CD14-positive monocyte (primary cell): ENCODE data around the gene TXNRD2. TPM values are rescaled to one million over a fixed set of nuclear protein-coding genes. Genes with fewer than 3 reads are reported as not detected.

Source experiments
- DNase-seq, 3 donors: peaks; one replicate each; pipeline ENCODE4 v3.0.0-alpha.2; 2011 to 2022
- H2AFZ ChIP-seq: 2 replicates; pipeline ENCODE4 v1.6.0; 2012; ENCODE audit warnings: mild to moderate bottlenecking, low read depth, low read length, inconsistent platforms; ENCODE audit not compliant: insufficient read depth, poor library complexity, severe bottlenecking
- H3K27ac ChIP-seq, 2 donors: 1 replicate in 1 of 2; 2 replicates in 1 of 2; pipeline ENCODE4 v1.5.1; 2012 to 2013; ENCODE audit warnings: low read length in 2 of 2, control low read depth in 1 of 2, inconsistent platforms in 1 of 2, low read depth in 1 of 2, mild to moderate bottlenecking in 1 of 2
- H3K27me3 ChIP-seq, 2 donors: one replicate each; pipeline versions ENCODE4 v1.6.0 to v1.6.1; 2011 to 2013; ENCODE audit warnings: low read length in 2 of 2; ENCODE audit not compliant: control insufficient read depth in 2 of 2, insufficient read depth in 2 of 2
- H3K36me3 ChIP-seq, 2 donors: replicated peaks in 1 of 2; 1 replicate in 1 of 2; 2 replicates in 1 of 2; pipeline versions ENCODE4 v1.5.1 to v1.6.1; 2012 to 2013; ENCODE audit warnings: low read length in 2 of 2, control low read depth in 1 of 2, inconsistent platforms in 1 of 2, mild to moderate bottlenecking in 1 of 2; ENCODE audit not compliant: insufficient read depth in 2 of 2, control insufficient read depth in 1 of 2
- H3K4me1 ChIP-seq, 2 donors: 1 replicate in 1 of 2; 2 replicates in 1 of 2; pipeline versions ENCODE4 v1.5.1 to v1.6.1; 2012 to 2013; ENCODE audit warnings: low read length in 2 of 2, control low read depth in 1 of 2, inconsistent platforms in 1 of 2, mild to moderate bottlenecking in 1 of 2, moderate library complexity in 1 of 2; ENCODE audit not compliant: insufficient read depth in 2 of 2, control insufficient read depth in 1 of 2
- H3K4me2 ChIP-seq: replicated peaks from 2 replicates; pipeline ENCODE3; 2012; ENCODE audit warnings: low read length, moderate library complexity, mild to moderate bottlenecking; ENCODE audit not compliant: poor library complexity, severe bottlenecking; ENCODE audit errors: extremely low read depth
- H3K4me3 ChIP-seq, 3 experiments: fragments of 200-600 bp in 1 of 3; sonication (generic) in 1 of 3; replicated peaks in 1 of 3; 1 replicate in 2 of 3; 2 replicates in 1 of 3; pipeline ENCODE4 v1.5.1; 2011 to 2013; ENCODE audit warnings: low read length in 3 of 3, mild to moderate bottlenecking in 3 of 3, control low read depth in 2 of 3, low read depth in 2 of 3, inconsistent platforms in 1 of 3, moderate library complexity in 1 of 3
- H3K79me2 ChIP-seq: 2 replicates; pipeline ENCODE4 v1.6.0; 2012; ENCODE audit warnings: mild to moderate bottlenecking, control low read depth, inconsistent platforms, low read length, moderate library complexity; ENCODE audit not compliant: insufficient read depth
- H3K9ac ChIP-seq: 2 replicates; pipeline ENCODE4 v1.6.0; 2017; ENCODE audit warnings: low read length, mild to moderate bottlenecking; ENCODE audit not compliant: insufficient read depth, poor library complexity, severe bottlenecking
- H3K9me3 ChIP-seq, 2 donors: replicated peaks in 1 of 2; 1 replicate in 1 of 2; 2 replicates in 1 of 2; pipeline versions ENCODE4 v1.5.1 to v1.6.1; 2012 to 2013; ENCODE audit warnings: low read length in 2 of 2, control low read depth in 1 of 2; ENCODE audit not compliant: control insufficient read depth in 1 of 2, insufficient read depth in 1 of 2
- H4K20me1 ChIP-seq: 2 replicates; pipeline ENCODE4 v1.6.0; 2012; ENCODE audit warnings: mild to moderate bottlenecking, low read length, control low read depth, moderate library complexity; ENCODE audit not compliant: insufficient read depth
- H3K27ac Mint-ChIP-seq, 7 donors: one replicate each; pipeline ENCODE4 v1.8.0; 2020; ENCODE audit warnings: mild to moderate bottlenecking in 7 of 7, mixed read lengths in 7 of 7, moderate library complexity in 6 of 7, inconsistent platforms in 2 of 7
- H3K27me3 Mint-ChIP-seq, 3 donors: one replicate each; pipeline ENCODE4 v1.8.0; 2021 to 2022; ENCODE audit warnings: low read depth in 3 of 3, mild to moderate bottlenecking in 3 of 3, mixed read lengths in 3 of 3, moderate library complexity in 3 of 3, inconsistent platforms in 1 of 3
- H3K36me3 Mint-ChIP-seq, 2 donors: one replicate each; pipeline ENCODE4 v1.8.0; 2020; ENCODE audit warnings: mixed read lengths in 2 of 2, inconsistent platforms in 1 of 2, mild to moderate bottlenecking in 1 of 2
- H3K4me1 Mint-ChIP-seq: one replicate; pipeline ENCODE4 v1.8.0; 2020; ENCODE audit warnings: mild to moderate bottlenecking, mixed read lengths
- H3K4me3 Mint-ChIP-seq, 2 donors: one replicate each; pipeline ENCODE4 v1.8.0; 2020; ENCODE audit warnings: mild to moderate bottlenecking in 2 of 2, mixed read lengths in 2 of 2, moderate library complexity in 1 of 2
- H3K9me3 Mint-ChIP-seq, 7 donors: one replicate each; pipeline ENCODE4 v1.8.0; 2020 to 2022; ENCODE audit warnings: mixed read lengths in 7 of 7, mild to moderate bottlenecking in 6 of 7, moderate library complexity in 6 of 7, inconsistent platforms in 2 of 7
- WGBS: methylation state at CpG from one replicate; pipeline ENCODE4 v1.1.5; 2013; ENCODE audit warnings: missing lambda C conversion rate; ENCODE audit not compliant: insufficient coverage; 5-methylcytosine and 5-hydroxymethylcytosine counted together
- intact Hi-C, 2 donors: fragments of 100-400 bp; cut with micrococcal nuclease; formaldehyde crosslinking; loops; one replicate each; pipeline versions ENCODE4 v1.15.0 to v1.15.1; 2023
- polyA plus RNA-seq, 3 donors: library from polyadenylated mRNA; depleted of rRNA in 1 of 3; unstranded in 2 of 3; stranded (reverse) in 1 of 3; fragments of 300-500 nt in 2 of 3; fragments of >200 nt in 1 of 3; fragmentation: Illumina TruSeq in 2 of 3; gene quantifications; 1 replicate in 2 of 3; 2 replicates in 1 of 3; pipeline ENCODE4 v1.2.3, GENCODE V29; 2012 to 2021
- TF ChIP-seq, protein P1 (sequence below): fragments of 200-600 bp; IDR thresholded peaks from one replicate; pipeline ENCODE4 v1.8.0; 2022; ENCODE audit warnings: antibody characterized with exemption, mild to moderate bottlenecking

Gene TXNRD2
- polyA plus RNA-seq, 3 donors: 24.9 to 54.9 (median 30.8) TPM

DNA sequence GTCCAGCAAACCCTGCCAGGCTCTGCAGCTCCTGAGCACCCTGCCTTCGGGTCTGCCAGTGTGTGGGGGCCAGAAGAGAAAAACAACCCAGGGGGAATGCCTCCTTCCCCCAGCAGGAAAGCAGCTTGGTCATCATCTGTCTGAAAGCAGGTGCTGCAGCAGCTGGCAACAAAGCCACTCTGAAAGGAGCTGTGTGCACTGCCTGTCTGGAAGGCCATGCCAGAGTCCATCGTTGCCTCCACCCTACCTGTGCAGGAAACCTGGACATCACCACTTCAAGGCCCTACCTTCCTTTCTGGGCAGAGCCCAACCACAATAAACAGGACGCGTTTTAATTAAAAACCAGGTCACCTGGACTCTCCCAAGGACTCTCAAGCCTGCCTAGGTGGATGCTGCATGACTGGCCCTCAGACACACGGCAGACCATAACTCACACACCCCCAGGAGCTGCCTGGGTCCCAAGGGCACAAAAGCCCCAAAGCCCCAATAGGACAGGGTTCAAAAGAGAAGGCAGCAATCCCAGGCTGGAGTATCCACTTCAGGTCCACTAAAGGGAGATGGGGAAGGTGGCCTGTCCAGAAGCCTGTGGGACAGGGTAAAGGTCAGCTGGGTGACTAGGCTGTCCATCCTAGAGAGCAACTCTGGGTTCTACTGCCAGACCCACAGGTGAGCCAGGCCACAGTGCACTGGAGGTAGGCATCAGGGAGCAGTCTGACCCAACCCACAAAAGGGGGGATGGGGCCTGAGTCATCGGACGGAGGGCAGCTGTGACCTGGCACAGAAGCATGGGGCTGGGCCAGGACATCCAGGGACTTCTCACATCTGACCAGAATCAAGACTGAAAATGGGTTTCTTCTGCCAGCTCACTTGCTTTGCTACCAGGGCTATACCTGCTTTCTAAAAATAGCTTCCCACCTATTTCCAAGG lies 93.1 kb downstream of the TXNRD2 start:
- peaks cover 19 to 24% of the 10 kb centered on the region in 2 donors for H3K36me3 ChIP-seq
- DNase-seq: no peak
- H3K27me3 ChIP-seq: no peaks in the 10 kb centered on the region
- Mint-ChIP-seq H3K27me3 (peaks cover 1 to 2% (median 1%) of the 10 kb centered on the region in 3 donors), H3K36me3 (peaks cover 16 to 31% of the 10 kb centered on the region in 2 donors), H3K27ac (peak overlapping the region in 1 of 7 donors; percentile 13), H3K9me3 (peaks cover 0 to 7% (median 3%) of the 10 kb centered on the region in 7 donors), H3K4me1 (peaks cover 28% of the 10 kb centered on the region), H3K4me3 (no peak overlapping the region)
- H2AFZ ChIP-seq: no peak overlapping the region
- H3K27ac ChIP-seq: no peak overlapping the region
- H3K4me2 ChIP-seq: no peak overlapping the region
- peaks cover 25 to 28% of the 10 kb centered on the region in 2 donors for H3K4me1 ChIP-seq
- H4K20me1 ChIP-seq: peaks cover 6% of the 10 kb centered on the region
- H3K9ac ChIP-seq: no peak overlapping the region
- no peaks in the 10 kb centered on the region for H3K9me3 ChIP-seq
- TF ChIP-seq, protein P1, sequence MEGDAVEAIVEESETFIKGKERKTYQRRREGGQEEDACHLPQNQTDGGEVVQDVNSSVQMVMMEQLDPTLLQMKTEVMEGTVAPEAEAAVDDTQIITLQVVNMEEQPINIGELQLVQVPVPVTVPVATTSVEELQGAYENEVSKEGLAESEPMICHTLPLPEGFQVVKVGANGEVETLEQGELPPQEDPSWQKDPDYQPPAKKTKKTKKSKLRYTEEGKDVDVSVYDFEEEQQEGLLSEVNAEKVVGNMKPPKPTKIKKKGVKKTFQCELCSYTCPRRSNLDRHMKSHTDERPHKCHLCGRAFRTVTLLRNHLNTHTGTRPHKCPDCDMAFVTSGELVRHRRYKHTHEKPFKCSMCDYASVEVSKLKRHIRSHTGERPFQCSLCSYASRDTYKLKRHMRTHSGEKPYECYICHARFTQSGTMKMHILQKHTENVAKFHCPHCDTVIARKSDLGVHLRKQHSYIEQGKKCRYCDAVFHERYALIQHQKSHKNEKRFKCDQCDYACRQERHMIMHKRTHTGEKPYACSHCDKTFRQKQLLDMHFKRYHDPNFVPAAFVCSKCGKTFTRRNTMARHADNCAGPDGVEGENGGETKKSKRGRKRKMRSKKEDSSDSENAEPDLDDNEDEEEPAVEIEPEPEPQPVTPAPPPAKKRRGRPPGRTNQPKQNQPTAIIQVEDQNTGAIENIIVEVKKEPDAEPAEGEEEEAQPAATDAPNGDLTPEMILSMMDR: no peak
- H3K4me3 ChIP-seq: no peak overlapping the region
- intact Hi-C loops: no loop called here
- peaks cover 21% of the 10 kb centered on the region for H3K79me2 ChIP-seq
- 80% methylated on average over 6 of the region's 7 CpGs for WGBS

DNA sequence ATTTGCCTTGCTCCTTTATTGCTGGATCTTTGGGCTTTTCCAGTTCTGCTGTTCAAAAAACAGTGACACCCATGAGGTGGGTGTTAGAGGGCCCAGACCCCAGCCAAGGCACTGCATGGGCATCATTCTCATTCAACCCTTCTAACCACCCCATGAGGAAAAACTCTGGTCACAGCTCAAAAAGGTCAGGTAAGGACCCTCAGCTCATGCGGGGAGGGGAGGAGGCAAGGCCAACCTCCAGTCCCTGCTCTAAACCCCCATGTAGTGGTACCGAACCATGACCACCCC lies 94.3 kb downstream of the TXNRD2 start:
- no peak overlapping the region for H3K9ac ChIP-seq
- H3K4me1 ChIP-seq: peaks cover 18 to 22% of the 10 kb centered on the region in 2 donors
- no peaks in the 10 kb centered on the region for H3K9me3 ChIP-seq
- H4K20me1 ChIP-seq: no peaks in the 10 kb centered on the region
- no peak overlapping the region for H2AFZ ChIP-seq
- no peak overlapping the region for H3K4me2 ChIP-seq
- no peak overlapping the region for H3K27ac ChIP-seq
- WGBS: 100% methylated on average over 1 of the region's 2 CpGs
- Mint-ChIP-seq H3K9me3 (peaks cover 0 to 7% (median 3%) of the 10 kb centered on the region in 7 donors), H3K27ac (no peak overlapping the region), H3K4me1 (peaks cover 17% of the 10 kb centered on the region), H3K36me3 (peaks cover 13 to 31% of the 10 kb centered on the region in 2 donors), H3K27me3 (peaks cover 1 to 4% (median 1%) of the 10 kb centered on the region in 3 donors), H3K4me3 (no peak overlapping the region)
- intact Hi-C loops: no loop called here
- H3K36me3 ChIP-seq: peaks cover 16 to 23% of the 10 kb centered on the region in 2 donors
- H3K4me3 ChIP-seq: no peak overlapping the region
- TF ChIP-seq, protein P1: no peak
- H3K79me2 ChIP-seq: peaks cover 8% of the 10 kb centered on the region
- DNase-seq: no peak
- no peaks in the 10 kb centered on the region for H3K27me3 ChIP-seq
